ENCODE results near the gene TGFB1. TPM values are rescaled to one million over a fixed set of nuclear protein-coding genes. Genes with fewer than 3 reads are reported as not detected.

Gene TGFB1
- polyA plus RNA-seq, 1 of the 3 experiments (the other 2 are of a cell fraction): 25.5 TPM

DNA sequence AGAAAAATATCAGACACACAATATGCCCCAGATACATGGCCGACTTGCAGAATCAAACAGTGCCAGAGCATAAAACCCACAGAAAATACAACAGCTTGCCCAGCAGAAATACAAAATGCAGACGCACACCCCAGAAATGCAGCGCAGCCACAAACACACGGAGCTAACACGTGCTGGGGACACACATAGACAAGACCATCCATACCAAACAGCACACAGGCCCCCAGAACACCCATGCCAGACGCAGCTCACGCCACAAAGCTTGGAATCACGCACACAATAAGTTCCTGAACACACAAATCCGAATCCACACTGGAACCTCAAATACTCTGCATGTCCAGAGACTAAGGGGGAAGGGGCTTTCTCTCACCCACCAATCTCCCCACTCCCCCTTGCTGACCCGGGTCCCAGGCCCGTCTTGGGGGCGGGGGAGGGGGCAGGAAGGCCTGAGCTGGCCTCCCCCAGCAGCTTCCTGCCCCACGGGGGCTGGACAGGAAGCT is 26.6 kb downstream of the TGFB1 start:
- DNase-seq: no peak
- peak overlapping the region in 1 of 2 experiments; percentile 100; a peak in 2 of 4 replicates for H3K27ac ChIP-seq (ENCODE audit: low read depth in 2 of 2, low read length in 1 of 2)
- 88% methylated on average over 10 of the region's 13 CpGs for WGBS (ENCODE audit: low lambda C conversion rate)
- POLR2A ChIA-PET: no interaction called here
- H4K20me1 ChIP-seq (ENCODE audit: insufficient read depth): 0 out of 2 replicates have a peak, but pooled peaks cover under 1% of the 10 kb centered on the region
- CTCF ChIA-PET: interaction anchor here (0.8 kb wide), 1 partner anchor 19 kb away, joined by 3 read pairs; no protein-coding TSS in a partner anchor
- H3F3A ChIP-seq (replicated peaks; ENCODE audit: insufficient read depth): peaks cover 78% of the 10 kb centered on the region
- H3K9ac ChIP-seq: peak overlapping the region; percentile 78; the same call in 1 of the 2 replicates
- no peaks in the 10 kb centered on the region for H3K27me3 ChIP-seq (ENCODE audit: insufficient read depth)
- H3K36me3 ChIP-seq (replicated peaks in 1 of 2; ENCODE audit: control insufficient read depth in 1 of 2, insufficient read depth in 2 of 2, low read length in 1 of 2): peaks cover 3 to 26% of the 10 kb centered on the region in 2 experiments
- peaks cover 50% of the 10 kb centered on the region for H3K79me2 ChIP-seq (ENCODE audit: insufficient read depth)
- peak overlapping the region; percentile 82 for H3K4me2 ChIP-seq
- H3K4me3 ChIP-seq (ENCODE audit: low read depth in 2 of 2, low read length in 1 of 2): no peak overlapping the region
- H3K9me3 ChIP-seq: no peaks in the 10 kb centered on the region
- TF ChIP-seq POLR2AphosphoS5 (IDR thresholded peaks at IDR 0.05; ENCODE audit: low read depth, low read length) (0 out of 2 replicates have a peak, but pooled peaks have one; percentile 22), TAF1 (IDR thresholded peaks at IDR 0.05; ENCODE audit: borderline replicate concordance, low read depth, low read length) (no peak), SIN3A (IDR thresholded peaks at IDR 0.05; ENCODE audit: borderline replicate concordance, low read depth, low read length) (no peak)
- H2AFZ ChIP-seq (ENCODE audit: low read depth): no peak overlapping the region
- peaks cover 44 to 51% of the 10 kb centered on the region in 2 experiments for H3K4me1 ChIP-seq (ENCODE audit: control insufficient read depth in 1 of 2, insufficient read depth in 2 of 2, low read depth in 1 of 2, low read length in 1 of 2)
- H3K9me2 ChIP-seq: no peaks in the 10 kb centered on the region

DNA sequence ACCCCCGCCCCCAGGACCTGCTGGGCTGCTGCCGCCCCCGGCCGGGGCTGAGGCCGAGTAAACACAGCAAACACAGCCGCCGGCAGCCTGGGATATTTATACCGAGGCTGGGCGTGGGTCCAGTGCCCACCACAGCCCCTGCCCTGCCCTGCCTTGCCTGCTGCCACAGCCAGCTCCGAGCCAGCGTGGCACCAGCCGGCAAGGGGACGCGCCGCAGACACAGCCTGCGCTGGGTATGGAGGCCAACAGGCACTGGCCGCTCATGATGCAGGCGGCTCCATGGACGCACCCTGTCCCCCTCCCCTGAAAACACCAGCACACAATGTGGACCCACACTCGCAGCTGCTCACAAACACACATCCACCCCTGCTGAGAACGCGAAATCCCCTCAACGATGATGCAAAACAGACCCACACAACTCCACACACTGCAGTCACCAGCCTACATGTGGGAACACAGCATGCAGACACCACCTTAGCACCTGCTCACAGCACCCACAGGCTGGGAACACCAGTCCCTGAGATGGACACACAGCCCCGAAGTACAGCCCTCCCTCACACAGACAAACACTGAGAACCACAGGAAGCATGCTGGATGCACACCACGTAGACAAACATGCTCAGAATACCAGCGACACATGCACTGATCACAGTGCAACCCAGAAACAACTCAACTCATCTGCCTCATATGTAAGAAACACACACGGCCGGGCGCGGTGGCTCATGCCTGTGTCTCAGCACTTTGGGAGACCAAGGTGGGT is 27.6 kb downstream of the TGFB1 start:
- Histone ChIP-seq H3K4me2 (peak overlapping the region; percentile 82), H2AFZ (ENCODE audit: low read depth) (no peak overlapping the region), H3K36me3 (replicated peaks in 1 of 2; ENCODE audit: control insufficient read depth in 1 of 2, insufficient read depth in 2 of 2, low read length in 1 of 2) (peaks cover 1 to 28% of the 10 kb centered on the region in 2 experiments), H3F3A (replicated peaks; ENCODE audit: insufficient read depth) (peaks cover 75% of the 10 kb centered on the region), H3K4me1 (ENCODE audit: control insufficient read depth in 1 of 2, insufficient read depth in 2 of 2, low read depth in 1 of 2, low read length in 1 of 2) (peaks cover 52 to 59% of the 10 kb centered on the region in 2 experiments), H3K27ac (ENCODE audit: low read depth in 2 of 2, low read length in 1 of 2) (peak overlapping the region; percentile 75 to 100), H3K9me3 (no peaks in the 10 kb centered on the region), H3K9me2 (no peaks in the 10 kb centered on the region), H3K79me2 (ENCODE audit: insufficient read depth) (peaks cover 51% of the 10 kb centered on the region), H3K9ac (peak overlapping the region; percentile 78; the same call in 1 of the 2 replicates), H4K20me1 (ENCODE audit: insufficient read depth) (no peaks in the 10 kb centered on the region), H3K4me3 (ENCODE audit: low read depth in 2 of 2, low read length in 1 of 2) (peak overlapping the region; percentile 12 to 21; a peak in 3 of 4 replicates), H3K27me3 (ENCODE audit: insufficient read depth) (no peaks in the 10 kb centered on the region)
- TF ChIP-seq EP300 (IDR thresholded peaks at IDR 0.05; ENCODE audit: borderline replicate concordance in 1 of 2, low read depth in 1 of 2, low read length in 1 of 2): 0 out of 4 replicates have a peak, but pooled peaks of 1 of the 2 experiments have one; percentile 5
- TF ChIP-seq, protein P1, sequence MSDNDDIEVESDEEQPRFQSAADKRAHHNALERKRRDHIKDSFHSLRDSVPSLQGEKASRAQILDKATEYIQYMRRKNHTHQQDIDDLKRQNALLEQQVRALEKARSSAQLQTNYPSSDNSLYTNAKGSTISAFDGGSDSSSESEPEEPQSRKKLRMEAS (IDR thresholded peaks at IDR 0.05; ENCODE audit: low read depth): peak; percentile 15; the same call in 1 of the 2 replicates
- TF ChIP-seq TEAD4 (IDR thresholded peaks at IDR 0.05; ENCODE audit: borderline replicate concordance, insufficient read depth): no peak
- peak; percentile 53; the same call in 1 of the 2 replicates for TF ChIP-seq FOXJ3 (CRISPR knock-in tag; IDR thresholded peaks at IDR 0.05)
- no peak for TF ChIP-seq JUND (IDR thresholded peaks at IDR 0.05)
- peak; percentile 8; the same call in 1 of the 2 replicates for TF ChIP-seq MXI1 (IDR thresholded peaks at IDR 0.05; ENCODE audit: low read depth, low read length)
- TF ChIP-seq, protein P2, sequence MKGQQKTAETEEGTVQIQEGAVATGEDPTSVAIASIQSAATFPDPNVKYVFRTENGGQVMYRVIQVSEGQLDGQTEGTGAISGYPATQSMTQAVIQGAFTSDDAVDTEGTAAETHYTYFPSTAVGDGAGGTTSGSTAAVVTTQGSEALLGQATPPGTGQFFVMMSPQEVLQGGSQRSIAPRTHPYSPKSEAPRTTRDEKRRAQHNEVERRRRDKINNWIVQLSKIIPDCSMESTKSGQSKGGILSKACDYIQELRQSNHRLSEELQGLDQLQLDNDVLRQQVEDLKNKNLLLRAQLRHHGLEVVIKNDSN (IDR thresholded peaks at IDR 0.05; ENCODE audit: borderline replicate concordance, low read depth): no peak
- DNase-seq: peak; percentile 81
- CTCF ChIA-PET: interaction anchor here (2.7 to 6.9 kb wide), 2 partner anchors 19 to 27 kb away, joined by 15 to 54 read pairs; partner anchors contain the start of gene TGFB1
- 32% methylated on average over 20 of the region's 30 CpGs for WGBS (ENCODE audit: low lambda C conversion rate)
- POLR2A ChIA-PET: interaction anchor here (1.3 kb wide), 1 partner anchor 25 kb away, joined by 3 read pairs; no protein-coding TSS in a partner anchor

Data from SK-N-SH (cell line).